IMR-90 (cell line): Measurements from ENCODE around the gene MLXIPL. TPM values are rescaled to one million over a fixed set of nuclear protein-coding genes. Genes with fewer than 3 reads are reported as not detected.

Source experiments
- ATAC-seq: fragments of 200-7000 bp; cut with Tn5 transposase; 2 replicates; pipeline ENCODE4 v1.9.1; 2020; ENCODE audit warnings: low read depth, mild to moderate bottlenecking, moderate library complexity
- BruUV-seq: library from RNA; stranded (reverse); fragments of 400-500 nt; replicated peaks from 2 replicates; lab custom pipeline; 2021; lab: Mats Ljungman, UMichigan
- CTCF ChIA-PET: fragments of 300-600 bp; formaldehyde crosslinking; extraction: SDS; loops from one replicate; lab custom pipeline; 2021; ENCODE audit warnings: antibody characterized with exemption; lab: Yijun Ruan, JAX
- POLR2A ChIA-PET: fragments of 300-600 bp; sonication (Branson Sonifier 250); formaldehyde crosslinking; loops from one replicate; lab custom pipeline; 2022; ENCODE audit warnings: antibody characterized with exemption; ENCODE audit not compliant: unreplicated experiment; lab: Charles Lee
- DNase-seq: peaks from one replicate; pipeline ENCODE4 v3.0.0; 2013
- H2AFZ ChIP-seq: replicated peaks from 2 replicates; pipeline ENCODE3; 2013; ENCODE audit warnings: low read length, mild to moderate bottlenecking; ENCODE audit not compliant: poor library complexity
- H2AK5ac ChIP-seq: 2 replicates; pipeline ENCODE4 v1.6.1; 2013; ENCODE audit warnings: low read depth, low read length, inconsistent platforms
- H2AK9ac ChIP-seq: replicated peaks from 2 replicates; pipeline ENCODE3; 2013; ENCODE audit warnings: mild to moderate bottlenecking, low read depth, low read length, moderate library complexity; ENCODE audit not compliant: poor library complexity
- H2BK120ac ChIP-seq: 2 replicates; pipeline ENCODE4 v1.6.1; 2013; ENCODE audit warnings: low read depth, low read length, inconsistent platforms
- H2BK15ac ChIP-seq: 3 replicates; pipeline ENCODE4 v1.6.1; 2013; ENCODE audit warnings: low read depth, low read length, inconsistent platforms
- H2BK20ac ChIP-seq: 2 replicates; pipeline ENCODE4 v1.6.1; 2013; ENCODE audit warnings: low read depth, mild to moderate bottlenecking, inconsistent platforms, low read length, moderate library complexity
- H2BK5ac ChIP-seq: 2 replicates; pipeline ENCODE4 v1.6.1; 2013; ENCODE audit warnings: mild to moderate bottlenecking, low read depth, low read length, inconsistent platforms; ENCODE audit not compliant: poor library complexity, severe bottlenecking
- H3K14ac ChIP-seq: replicated peaks from 2 replicates; pipeline ENCODE4 v1.6.1; 2013; ENCODE audit warnings: low read depth, low read length, inconsistent platforms
- H3K18ac ChIP-seq: 2 replicates; pipeline ENCODE4 v1.6.1; 2013; ENCODE audit warnings: low read depth, low read length, control low read depth
- H3K23ac ChIP-seq: 2 replicates; pipeline ENCODE4 v1.6.1; 2013; ENCODE audit warnings: low read depth, low read length, inconsistent platforms
- H3K27ac ChIP-seq: 2 replicates; pipeline ENCODE4 v1.5.1; 2013; ENCODE audit warnings: mild to moderate bottlenecking, control low read depth, low read length; ENCODE audit not compliant: insufficient read depth
- H3K27me3 ChIP-seq: 2 replicates; pipeline ENCODE4 v1.6.1; 2013; ENCODE audit warnings: low read length; ENCODE audit not compliant: control insufficient read depth, insufficient read depth
- H3K36me3 ChIP-seq: 2 replicates; pipeline ENCODE4 v1.6.1; 2013; ENCODE audit warnings: low read length, mixed read lengths; ENCODE audit not compliant: control insufficient read depth, insufficient read depth
- H3K4ac ChIP-seq: 2 replicates; pipeline ENCODE4 v1.6.1; 2013; ENCODE audit warnings: low read depth, low read length, inconsistent platforms
- H3K4me1 ChIP-seq: 2 replicates; pipeline ENCODE4 v1.6.1; 2013; ENCODE audit warnings: low read length, mixed read lengths; ENCODE audit not compliant: control insufficient read depth, insufficient read depth
- H3K4me2 ChIP-seq: 2 replicates; pipeline ENCODE4 v1.6.1; 2013; ENCODE audit warnings: low read depth, mild to moderate bottlenecking, control low read depth, low read length, moderate library complexity
- H3K4me3 ChIP-seq: 2 replicates; pipeline ENCODE4 v1.5.1; 2013; ENCODE audit warnings: low read depth, mild to moderate bottlenecking, control low read depth, low read length, moderate library complexity; ENCODE audit not compliant: insufficient read depth
- H3K56ac ChIP-seq: 2 replicates; pipeline ENCODE4 v1.6.1; 2013; ENCODE audit warnings: low read length, inconsistent platforms; ENCODE audit not compliant: insufficient read depth; ENCODE audit errors: extremely low read depth
- H3K79me1 ChIP-seq, 2 experiments: 2 replicates each; pipeline ENCODE4 v1.6.1; 2013; ENCODE audit warnings: low read length in 2 of 2, inconsistent platforms in 1 of 2, low read depth in 1 of 2
- H3K9ac ChIP-seq: 2 replicates; pipeline ENCODE4 v1.6.1; 2013; ENCODE audit warnings: low read depth, low read length, control low read depth
- H3K9me1 ChIP-seq: 2 replicates; pipeline ENCODE4 v1.6.1; 2013; ENCODE audit warnings: low read length, inconsistent platforms; ENCODE audit not compliant: insufficient read depth
- H3K9me3 ChIP-seq: 2 replicates; pipeline ENCODE4 v1.6.1; 2013; ENCODE audit warnings: low read length; ENCODE audit not compliant: control insufficient read depth, insufficient read depth
- H4K20me1 ChIP-seq: 2 replicates; pipeline ENCODE4 v1.6.1; 2013; ENCODE audit warnings: low read length, inconsistent platforms; ENCODE audit not compliant: insufficient read depth
- H4K5ac ChIP-seq: 2 replicates; pipeline ENCODE4 v1.6.1; 2013; ENCODE audit warnings: mild to moderate bottlenecking, low read depth, low read length, control low read depth
- H4K8ac ChIP-seq, 2 experiments: 2 replicates each; pipeline ENCODE4 v1.6.1; 2013; ENCODE audit warnings: low read depth in 2 of 2, low read length in 2 of 2, control low read depth in 1 of 2, inconsistent platforms in 1 of 2
- H4K91ac ChIP-seq: 2 replicates; pipeline ENCODE4 v1.6.1; 2013; ENCODE audit warnings: low read depth, low read length, inconsistent platforms; ENCODE audit not compliant: insufficient read depth
- SMC3 ChIP-seq: fragments of 150-350 bp; IDR thresholded peaks from 2 replicates; pipeline ENCODE4 v1.6.1; 2016; ENCODE audit warnings: low read depth, mild to moderate bottlenecking, antibody characterized with exemption, low read length, moderate library complexity
- WGBS, 2 experiments: methylation state at CpG; one replicate each; pipeline versions ENCODE4 v1.1.5 to v1.1.7; 2013; ENCODE audit warnings: missing lambda C conversion rate in 2 of 2; ENCODE audit not compliant: insufficient read length in 1 of 2; ENCODE audit errors: extremely low coverage in 2 of 2; 5-methylcytosine and 5-hydroxymethylcytosine counted together
- dilution Hi-C: fragments of 300-500 bp; cut with HindIII; formaldehyde crosslinking; loops from one replicate; pipeline ENCODE4 v1.14.3; 2018; ENCODE audit warnings: low sequenced_read_pairs; ENCODE audit not compliant: unreplicated experiment
- in situ Hi-C: fragments of 300-500 bp; cut with MboI; formaldehyde crosslinking; loops from 3 replicates; pipeline ENCODE4 v1.14.3; 2019; ENCODE audit warnings: low sequenced_read_pairs, inconsistent platforms, mixed read lengths
- intact Hi-C: fragments of 100-400 bp; cut with micrococcal nuclease; formaldehyde crosslinking; loops from 2 replicates; pipeline ENCODE4 v1.10.0; 2022
- polyA plus RNA-seq, 3 experiments: library from polyadenylated mRNA; depleted of rRNA; stranded (reverse); fragments of >200 nt; gene quantifications; 2 replicates each; pipeline ENCODE4 v1.2.3, GENCODE V29; 2012; ENCODE audit warnings: low replicate concordance in 1 of 3
- total RNA-seq: library from RNA; depleted of rRNA; stranded (reverse); fragments of >200 nt; gene quantifications from 2 replicates; pipeline ENCODE4 v1.2.3, GENCODE V29; 2012

The MLXIPL gene
- total and polyA plus RNA-seq, 2 of the 4 experiments (the other 2 are of a cell fraction) = not detected

- Histone ChIP-seq H4K20me1 (no peaks in the 10 kb centered on the region), H3K27ac (no peak overlapping the region), H4K91ac (no peak overlapping the region), H3K4me3 (peak overlapping the region; percentile 24; the same call in 1 of the 2 replicates), H3K56ac (no peak overlapping the region), H2AK9ac (no peak overlapping the region), H3K9ac (no peak overlapping the region), H2BK15ac (no peak overlapping the region), H4K5ac (no peak overlapping the region), H4K8ac (no peak overlapping the region), H2AFZ (peak overlapping the region; percentile 71), H2BK5ac (no peak overlapping the region), H3K4me2 (peak overlapping the region; percentile 40; the same call in 1 of the 2 replicates), H3K23ac (no peak overlapping the region), H3K18ac (no peak overlapping the region), H3K4me1 (no peaks in the 10 kb centered on the region; the same call in 1 of the 2 replicates), H2BK20ac (no peak overlapping the region), H3K9me3 (no peaks in the 10 kb centered on the region), H3K9me1 (no peaks in the 10 kb centered on the region), H3K27me3 (peaks cover 81% of the 10 kb centered on the region), H3K79me1 (no peaks in the 10 kb centered on the region), H2BK120ac (no peak overlapping the region), H3K14ac (no peak overlapping the region), H3K36me3 (no peaks in the 10 kb centered on the region), H3K4ac (no peak overlapping the region), H2AK5ac (no peak overlapping the region)
- dilution Hi-C loops (no loop called here), intact Hi-C loops (no loop called here), in situ Hi-C loops (no loop called here)
- 1% methylated on average over 18 of the region's 62 CpGs; no CpG with 5 or more reads in 1 of the 2 experiments for WGBS, 2 experiments
- ChIA-PET POLR2A (no interaction called here), CTCF (no interaction called here)
- DNase-seq = no peak
- BruUV-seq = no TSS peak
- TF ChIP-seq SMC3 = no peak
- ATAC-seq = peak; percentile 74
Measured at GRCh38 chr7:73647725-73648592, 23.6 kb upstream of the MLXIPL start.
